NCI-H187 (cell line): ENCODE measurements around the gene ANO10.
"Not testable (repeated sequence)": the region's sequence is repeated elsewhere in the genome, so short reads cannot be mapped to it uniquely, and the experiment has no call there.

Experiments used
- DNase-seq, 2 experiments: peaks; one replicate each; lab custom pipeline; 2025; lab: John Stamatoyannopoulos, UW

ANO10 gene

DNA sequence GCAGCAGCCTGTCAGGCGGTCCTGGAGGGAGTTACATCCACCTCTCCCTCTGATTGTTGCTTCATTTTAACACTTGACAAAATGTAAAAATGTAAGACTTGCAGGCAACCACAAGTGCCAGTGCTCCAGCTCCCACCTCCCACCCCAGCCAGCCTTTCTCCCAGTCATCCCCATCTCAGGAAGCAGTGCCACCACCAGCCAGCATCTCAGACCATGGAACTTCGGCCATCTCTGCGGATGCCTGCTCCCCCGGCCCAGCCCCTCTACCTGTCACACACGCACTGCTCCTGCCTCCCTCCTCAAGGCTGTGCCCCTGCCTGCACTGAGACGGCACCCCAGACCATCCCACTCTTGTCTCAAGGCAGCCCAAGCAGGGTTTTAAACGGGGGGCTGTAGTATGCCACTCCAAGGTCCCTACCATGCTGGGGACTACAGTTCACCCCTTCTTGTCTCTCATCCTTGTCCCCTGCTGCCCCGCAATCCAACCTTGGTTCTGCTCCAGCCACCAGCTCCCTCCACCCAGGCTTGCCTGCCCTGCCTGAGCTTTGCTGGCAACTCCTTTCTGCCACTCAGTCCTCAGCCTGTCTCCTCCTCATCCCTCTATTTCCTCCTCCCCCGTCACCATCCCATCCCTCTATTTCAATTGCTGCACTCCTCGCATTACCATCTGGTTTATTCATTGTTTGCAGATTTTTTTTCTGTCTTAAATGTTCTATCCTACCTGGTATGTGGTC is 249.6 kb downstream of the ANO10 start:
- no peak for DNase-seq

DNA sequence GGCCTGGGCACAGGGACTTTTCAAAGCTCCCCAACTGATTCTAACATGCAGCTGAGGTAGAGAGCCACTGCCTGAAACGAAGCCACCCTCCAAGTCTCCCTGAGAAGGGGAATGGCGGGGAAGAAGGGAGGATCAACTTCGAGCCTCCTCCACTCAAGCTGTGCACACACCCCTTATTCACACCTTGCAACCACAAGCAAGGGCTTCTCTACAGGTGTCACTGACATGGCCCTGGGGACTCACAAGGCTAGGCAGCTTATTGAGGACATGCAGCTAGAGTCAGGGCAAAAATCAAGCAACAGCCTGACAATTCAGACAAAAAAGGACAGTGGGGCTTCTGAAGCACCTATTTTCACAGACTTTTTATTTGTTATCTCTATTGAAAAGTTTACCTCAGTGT is 250.3 kb downstream of the ANO10 start:
- no peak for DNase-seq

DNA sequence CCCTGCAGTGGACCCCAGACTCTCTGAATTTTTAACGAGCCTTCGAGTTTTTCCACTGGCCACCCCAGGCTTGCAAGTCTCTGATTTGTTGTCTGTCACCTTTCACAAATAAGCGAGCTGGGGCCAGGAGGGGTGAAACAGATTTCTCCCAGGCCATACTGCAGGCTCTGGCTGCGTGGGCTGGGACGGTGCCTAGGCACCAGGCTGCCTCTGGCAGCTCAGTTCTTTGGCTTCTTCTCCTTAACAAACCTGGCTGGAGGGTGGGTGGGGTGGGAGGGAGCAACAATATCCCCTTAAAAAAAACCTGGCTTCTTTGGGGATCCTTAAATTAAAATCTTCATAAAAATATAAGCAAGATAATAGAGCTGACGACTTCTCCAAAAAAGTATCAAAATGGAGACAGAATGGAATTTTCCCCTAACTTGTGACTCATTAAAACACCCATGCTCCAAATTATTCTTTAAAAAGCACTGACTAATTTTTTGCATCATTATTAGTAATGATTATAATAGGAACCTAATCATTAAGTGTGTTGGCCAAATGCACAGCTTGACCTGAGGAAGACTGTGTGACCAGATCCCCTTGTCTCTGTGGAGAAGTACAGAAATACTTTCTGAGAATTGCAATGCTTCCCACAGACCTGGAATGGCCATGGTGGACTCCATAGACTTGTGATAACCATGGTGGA is 251.4 kb downstream of the ANO10 start:
- no peak for DNase-seq

DNA sequence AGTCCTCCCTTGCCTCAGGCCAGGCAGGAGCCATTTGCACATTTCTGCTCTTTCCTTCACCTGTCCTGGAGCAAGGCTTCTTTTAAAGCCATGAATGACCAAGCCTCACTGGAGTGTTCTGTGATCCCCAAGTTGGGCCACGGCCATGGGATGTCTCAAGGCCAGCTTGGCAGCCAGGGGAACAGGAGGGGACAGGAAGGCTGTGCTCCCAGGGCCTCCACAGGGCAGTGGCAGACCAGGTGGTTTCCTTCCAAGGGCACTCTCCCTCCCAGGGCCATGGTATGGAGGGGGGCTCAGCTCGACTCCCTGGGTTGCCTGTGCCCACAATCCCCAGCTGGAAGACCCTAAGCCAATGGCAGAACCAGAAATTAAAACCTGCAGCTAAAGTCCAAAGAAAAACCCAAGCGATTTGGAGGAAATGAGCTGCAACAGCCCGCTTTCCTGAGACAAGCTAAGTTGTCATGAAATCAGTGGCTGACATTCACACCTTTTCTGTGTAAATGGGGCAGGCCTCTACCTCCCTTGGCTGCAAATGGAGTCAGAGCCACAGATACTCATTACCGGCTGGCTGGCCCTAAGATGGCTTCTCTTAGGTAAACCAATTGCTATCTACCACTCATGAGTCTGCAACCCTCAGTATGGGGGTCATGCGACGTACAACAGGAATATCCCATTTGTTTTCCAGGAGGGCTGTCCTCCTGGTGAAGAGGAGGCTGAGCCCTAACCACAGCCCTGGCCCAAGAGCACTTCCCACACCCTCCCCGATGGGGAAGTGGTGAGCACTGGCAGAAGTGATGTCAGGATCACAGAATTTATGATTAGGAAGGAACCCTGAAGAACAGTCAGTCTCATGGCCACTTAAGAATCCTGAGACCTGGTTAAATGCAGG is 252.2 kb downstream of the ANO10 start:
- no peak for DNase-seq

DNA sequence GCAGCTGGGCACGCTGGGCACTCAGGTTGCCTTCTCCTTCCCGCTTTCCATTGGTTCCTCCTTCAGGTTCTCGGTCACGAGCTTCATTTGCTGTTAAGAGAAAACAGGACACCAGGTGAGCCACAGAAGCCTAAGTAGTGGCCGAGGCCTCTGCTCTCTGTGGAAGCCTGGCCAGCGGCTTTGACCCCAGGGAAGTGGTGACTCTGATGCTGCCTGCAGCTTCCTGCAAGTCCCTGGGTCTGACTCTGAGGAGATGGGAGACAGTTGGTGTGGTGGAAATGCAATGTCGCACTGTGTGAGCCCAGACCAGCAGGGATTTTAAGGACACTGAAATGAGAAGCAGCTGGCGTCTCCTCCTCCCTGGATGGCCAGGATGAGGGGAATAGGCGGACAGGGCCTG is 254.9 kb downstream of the ANO10 start:
- no peak for DNase-seq

DNA sequence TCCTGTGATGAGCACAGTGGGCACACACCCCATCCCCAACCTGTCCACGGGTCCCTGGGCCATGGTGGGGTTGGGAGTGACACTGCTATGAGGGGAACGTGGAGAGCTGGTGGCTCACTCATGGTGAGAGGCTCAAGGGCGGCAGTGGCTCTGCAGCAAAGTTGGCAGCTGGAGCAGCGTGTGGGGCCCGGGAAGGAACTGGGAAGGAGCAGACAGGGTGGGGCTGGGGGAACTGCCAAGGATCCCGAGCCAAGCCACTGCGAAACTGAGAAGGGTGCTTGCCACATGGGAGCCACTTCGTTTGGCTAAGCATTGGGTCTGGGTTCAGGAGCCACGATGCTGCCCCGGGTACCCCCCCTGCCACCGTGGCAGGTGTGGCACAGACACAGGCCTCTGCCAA is 255.3 kb downstream of the ANO10 start:
- DNase-seq: no peak

DNA sequence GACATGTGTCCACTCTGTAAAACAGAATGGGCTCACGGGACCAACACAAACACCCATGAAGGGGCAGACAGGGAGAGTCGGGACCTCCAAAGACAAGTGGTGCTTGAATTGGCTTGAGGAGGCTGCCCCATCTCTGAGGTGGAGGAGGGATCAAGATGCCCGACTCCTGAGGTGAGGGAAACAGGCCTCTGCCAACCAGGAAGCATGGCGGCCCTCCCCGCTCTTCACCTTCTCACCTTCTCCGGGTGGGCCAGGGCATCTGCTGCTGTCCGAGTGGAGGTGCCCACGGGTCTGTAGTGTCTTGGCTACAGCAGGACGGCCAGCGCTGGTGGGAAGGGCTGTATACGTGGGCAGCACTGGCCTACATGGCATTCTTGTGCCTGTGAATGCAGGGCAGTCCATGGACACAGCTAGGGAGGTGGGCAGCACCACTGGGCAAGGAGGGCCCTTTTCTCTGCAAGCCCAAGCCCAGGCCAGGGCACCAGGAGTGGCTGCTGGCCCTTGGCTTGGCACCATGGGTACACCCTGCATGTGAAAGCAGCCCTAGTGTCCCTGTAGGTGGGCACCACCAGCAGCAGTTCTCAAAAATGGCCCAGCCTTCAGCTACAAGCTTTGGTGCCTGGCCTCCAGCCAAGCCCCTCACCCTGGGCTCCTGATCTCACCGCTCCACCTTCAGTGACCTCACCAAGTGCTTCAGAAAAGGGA is 256.1 kb downstream of the ANO10 start:
- no peak for DNase-seq

DNA sequence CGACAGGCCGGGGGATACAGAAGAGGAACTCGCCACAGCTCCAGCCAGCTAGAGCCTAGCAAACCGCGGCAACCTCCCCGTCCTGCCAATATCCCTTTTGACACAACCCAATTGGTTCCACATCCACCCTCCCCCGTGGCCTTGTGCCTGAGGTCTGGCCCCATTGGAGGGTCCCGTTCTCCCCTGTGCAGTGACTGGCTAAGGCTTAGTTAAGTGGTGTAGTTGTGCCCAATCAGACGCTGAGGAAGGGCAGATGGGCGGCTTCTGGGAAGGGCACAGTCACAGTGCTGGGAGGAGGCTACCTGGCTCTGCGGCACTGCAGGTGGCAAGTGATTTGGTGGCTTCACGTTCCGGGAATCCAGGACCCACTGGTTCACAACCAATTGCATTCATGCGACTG is 256.9 kb downstream of the ANO10 start:
- no peak for DNase-seq

DNA sequence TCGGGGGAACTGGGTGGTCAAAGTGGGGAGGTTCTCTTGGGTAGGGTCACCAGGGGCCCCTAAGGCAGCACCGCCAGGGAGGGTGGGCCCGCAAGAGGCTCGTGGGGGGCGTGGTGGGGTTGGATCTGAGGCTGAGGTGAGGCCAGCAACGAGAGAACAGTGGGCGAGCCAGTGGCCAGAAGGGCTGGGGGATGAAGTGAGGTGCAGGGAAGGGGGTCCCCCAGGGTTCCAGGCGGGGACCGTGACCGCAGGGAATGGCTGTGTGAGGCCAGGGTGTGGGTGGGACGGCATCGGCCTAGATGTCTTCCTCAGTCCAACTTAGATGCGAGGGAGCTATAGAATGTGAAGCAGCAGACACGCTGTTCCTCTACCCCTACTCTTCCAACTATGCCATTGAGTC is 257.3 kb downstream of the ANO10 start:
- DNase-seq: no peak

DNA sequence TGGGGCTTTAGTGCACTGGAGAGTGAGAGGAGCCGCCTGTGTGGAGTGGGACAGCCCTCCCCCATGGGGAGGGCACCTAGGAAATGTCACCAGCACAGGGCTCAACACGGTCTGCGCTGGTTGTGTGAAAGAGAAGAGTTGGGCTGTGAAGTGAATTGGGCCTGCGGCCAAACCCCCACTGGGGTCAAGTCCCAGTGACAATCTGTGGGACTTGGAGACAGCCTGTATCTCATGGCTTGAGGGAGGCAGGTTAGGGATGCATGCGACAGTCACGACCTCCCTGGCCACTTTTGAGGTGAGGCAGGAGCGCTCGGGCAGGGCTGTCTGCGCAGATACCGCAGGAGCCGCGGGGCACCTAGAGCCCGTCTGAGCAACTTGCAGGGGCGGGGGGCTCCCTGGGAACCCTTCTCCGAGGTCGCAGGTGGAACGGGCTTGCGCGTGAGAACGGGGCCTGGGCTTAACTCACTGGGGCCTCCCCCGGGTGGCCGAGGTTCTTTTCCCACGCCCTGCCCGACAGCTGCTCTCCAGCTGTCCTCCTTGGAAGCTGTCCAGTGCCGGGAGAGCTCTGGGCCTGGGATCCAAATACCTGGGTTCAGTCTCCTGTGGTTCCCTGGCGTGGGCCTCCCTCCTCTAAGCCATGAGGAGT is 258.1 kb downstream of the ANO10 start:
- DNase-seq: no peak

DNA sequence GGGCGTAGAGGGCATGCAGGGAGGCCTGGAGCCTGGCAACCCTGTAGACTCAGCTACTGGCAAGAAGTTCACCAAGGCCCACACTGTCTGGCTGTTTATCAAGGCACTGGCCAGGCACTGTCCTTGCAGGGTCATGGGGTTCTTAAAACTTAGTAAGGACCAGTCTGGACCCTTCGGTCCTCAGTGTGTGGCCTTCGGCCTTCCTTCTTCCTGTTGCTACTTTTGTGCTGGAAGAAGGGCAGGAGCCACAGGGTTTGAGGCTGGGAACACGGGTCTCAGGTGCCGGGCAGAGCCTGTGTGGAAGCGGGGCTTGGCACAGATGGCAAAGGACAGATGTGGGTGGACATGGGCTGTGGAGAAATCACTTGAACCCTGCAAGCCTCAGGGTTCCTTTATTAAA is 258.9 kb downstream of the ANO10 start:
- DNase-seq: no peak

DNA sequence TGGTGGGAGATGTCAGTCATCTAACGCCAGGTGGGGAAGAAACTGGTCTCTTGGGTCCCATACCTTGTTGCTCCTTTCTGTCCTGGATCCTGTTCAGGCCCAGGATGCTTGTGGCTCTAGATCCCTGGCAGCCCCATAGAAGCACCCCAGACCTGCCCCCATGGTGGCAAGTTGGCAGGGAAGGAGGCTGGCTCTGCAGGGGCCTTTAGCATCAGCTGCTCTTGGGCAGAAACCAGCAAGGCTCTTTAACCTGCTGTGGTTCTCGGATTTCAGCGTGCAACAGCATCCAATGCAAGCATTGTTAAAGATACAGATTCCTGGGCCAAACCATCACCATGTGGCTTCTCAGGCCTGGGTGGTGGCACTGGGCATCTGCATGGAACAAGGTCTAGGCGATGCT is 259.6 kb downstream of the ANO10 start:
- no peak for DNase-seq

DNA sequence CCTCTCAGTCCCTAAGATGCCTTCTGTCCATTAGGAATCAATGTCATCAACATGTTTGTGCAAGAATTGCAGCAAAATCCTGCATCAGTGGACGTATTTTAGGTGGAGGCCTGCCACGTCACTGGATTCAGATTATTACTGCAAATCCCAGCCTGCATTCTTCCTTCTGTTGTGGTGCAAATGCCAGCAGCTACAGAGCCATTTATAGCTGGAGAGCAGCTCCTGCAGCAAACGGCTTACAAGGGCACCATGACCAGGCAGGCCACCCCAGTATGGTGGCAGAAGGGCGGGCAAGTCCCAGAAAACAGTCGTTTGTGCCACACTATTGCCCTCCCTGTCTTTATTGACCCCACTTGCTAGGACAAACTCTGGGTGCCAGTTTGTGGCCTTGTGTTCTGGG is 260.7 kb downstream of the ANO10 start:
- DNase-seq: no peak

DNA sequence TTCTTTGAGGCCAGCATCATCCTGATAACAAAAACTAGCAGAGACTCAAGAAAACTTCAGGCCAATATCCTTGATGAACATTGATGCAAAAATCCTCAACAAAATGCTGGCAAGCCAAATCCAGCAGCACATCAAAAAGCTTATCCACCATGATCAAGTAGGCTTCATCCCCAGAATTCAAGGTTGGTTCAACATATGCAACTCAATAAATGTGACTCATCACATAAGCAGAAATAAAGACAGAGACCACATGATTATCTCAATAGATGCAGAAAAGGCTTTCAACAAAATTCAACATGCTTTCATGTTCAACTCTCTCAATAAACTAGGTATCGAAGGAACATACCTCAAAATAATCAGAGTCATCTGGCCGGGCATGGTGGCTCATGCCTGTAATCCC is 265.8 kb downstream of the ANO10 start:
- not testable (repeated sequence) for DNase-seq

DNA sequence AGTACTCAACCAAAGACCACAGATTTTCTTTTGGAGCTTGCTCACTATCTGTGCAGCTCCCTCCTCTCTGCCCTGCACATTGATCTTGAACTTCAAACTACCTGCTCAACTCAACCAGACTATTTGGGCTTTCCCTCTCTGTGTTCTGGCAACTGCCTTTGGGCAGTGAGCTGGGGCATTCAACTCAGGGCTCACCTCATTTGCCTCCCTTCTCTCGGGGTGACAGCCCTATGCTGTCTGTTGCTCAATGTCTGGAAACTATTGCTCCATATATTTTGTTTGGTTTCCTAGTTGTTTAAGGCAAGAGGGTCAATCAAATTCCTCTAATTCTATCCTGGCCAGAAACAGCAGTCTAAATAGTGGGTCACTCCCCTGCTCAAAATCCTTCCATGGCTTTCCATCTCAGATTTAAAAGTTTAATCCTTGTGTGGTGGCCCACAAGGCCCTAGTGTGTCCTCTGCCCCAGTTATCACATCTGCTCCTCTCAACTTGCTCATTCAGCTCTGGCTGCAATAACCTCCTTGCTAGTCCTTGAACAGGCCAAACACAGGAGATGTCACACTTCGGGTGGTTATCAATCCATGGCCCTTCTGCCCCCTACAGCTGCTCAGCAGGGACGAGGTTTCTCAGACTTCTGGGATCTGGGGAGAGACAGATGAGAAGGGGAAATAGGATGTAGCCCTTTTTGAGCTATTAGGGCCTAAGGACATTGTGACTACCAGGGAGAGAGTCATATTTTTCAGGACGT is 267.7 kb downstream of the ANO10 start:
- DNase-seq: no peak

DNA sequence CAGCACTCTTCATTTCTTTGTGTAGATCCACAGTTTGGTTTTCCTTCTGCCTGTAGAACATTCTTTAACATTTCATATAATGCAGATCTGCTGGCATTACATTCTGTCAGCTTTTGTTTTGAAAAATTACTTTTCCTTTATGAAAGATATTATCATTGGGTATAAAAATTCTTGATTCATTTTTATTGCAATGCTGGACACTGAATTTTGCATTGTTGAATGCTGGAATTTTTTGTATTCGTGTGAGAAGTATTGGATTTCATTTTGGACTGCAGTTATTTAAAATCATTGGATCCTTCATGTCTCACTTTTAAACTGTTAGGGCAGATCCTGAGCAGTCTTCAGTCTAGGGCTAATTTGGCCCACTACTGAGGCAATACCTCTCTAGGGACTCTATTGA is 268.4 kb downstream of the ANO10 start:
- no peak for DNase-seq

DNA sequence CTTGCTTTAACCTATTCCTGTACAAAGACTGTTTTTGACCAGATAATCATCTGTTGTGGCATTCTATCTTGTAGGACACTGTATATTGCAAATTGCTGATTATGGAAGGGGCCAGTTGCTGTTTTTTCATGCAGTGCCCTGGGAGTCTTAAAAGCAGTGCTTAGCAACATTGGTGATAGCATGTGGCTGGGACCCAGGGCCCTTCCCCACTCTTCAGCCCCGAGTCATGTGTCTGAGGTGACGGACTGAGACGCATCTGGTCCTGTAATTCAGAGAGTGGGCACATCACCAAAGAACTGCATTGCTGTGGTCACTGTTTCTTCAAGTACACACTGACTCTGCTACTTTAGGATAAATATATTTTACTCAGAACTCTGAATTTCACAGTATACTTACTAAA is 272.1 kb downstream of the ANO10 start:
- no peak for DNase-seq

DNA sequence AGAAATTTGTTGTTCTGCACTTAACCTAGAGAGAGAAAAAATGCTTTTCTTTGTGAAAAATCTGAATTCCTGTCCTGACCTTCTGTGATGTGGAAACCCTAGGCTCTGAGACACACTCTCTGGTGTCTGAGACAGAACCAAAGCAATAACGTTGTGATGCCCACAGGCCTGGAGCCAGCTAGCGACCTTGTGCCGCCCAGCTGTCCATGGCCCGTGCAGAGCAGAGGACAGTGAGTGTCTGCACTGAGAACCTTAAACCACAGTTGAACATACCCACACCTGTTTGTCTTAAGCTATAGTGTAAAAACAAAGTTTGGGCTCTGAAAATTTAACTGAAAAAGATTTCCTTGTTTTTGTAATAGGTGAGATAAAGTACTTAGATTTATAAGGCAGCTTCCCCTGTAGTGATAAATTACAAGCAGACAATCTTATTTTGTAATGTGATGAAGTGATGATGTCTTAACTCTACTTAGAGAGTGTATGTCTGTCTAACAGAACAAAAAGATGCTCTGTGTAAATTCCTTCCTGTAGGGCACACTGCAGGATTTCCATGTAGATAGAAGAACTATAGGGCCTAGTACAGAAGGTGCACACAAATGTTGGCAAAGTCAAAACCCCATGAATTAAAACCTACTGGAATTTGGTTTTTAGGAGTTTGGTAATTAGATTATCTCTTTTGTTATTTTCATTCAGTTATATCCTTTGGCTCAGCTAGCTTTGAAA is 272.8 kb downstream of the ANO10 start:
- DNase-seq: no peak

DNA sequence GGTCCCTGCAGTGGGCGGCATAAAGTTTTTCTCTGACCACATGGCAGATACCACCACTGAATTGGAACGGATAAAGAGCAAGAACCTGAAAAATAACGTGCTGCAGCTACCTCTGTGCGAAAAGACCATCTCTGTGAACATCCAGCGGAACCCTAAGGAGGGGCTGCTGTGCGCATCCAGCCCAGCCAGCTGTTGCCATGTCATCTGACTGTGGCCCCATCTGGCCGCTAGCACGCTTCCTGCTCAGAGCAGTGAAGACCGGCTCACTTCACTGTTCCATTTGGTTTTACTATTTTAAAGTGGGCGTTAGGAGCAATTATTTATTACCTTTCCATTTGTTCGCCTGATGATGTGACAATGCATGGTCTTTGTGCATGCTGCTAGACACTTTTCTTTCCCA is 273.5 kb downstream of the ANO10 start:
- DNase-seq: no peak

DNA sequence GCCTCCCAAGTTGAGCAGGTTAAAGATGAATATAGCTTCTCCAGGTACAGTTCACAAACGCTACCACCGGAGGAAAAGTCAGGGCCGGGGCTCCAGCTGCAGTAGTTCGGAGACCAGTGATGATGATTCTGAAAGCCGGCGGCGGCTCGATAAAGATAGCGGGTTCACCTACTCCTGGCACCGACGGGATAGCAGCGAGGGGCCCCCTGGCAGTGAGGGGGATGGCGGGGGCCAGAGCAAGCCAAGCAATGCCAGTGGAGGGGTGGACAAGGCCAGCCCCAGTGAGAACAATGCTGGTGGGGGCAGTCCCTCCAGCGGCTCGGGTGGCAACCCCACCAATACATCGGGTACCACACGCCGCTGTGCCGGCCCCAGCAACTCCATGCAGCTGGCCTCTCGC is 274.0 kb downstream of the ANO10 start:
- DNase-seq: no peak
